SU-DHL-6 (cell line): ENCODE measurements around the gene BLCAP.

ENCODE experiments used
- H2AFZ ChIP-seq: fragments of 200-600 bp; sonication (generic); 2 replicates; pipeline ENCODE4 v1.6.1; 2014; ENCODE audit warnings: low read depth, mild to moderate bottlenecking, moderate library complexity, mixed read lengths, antibody characterized with exemption, low read length; ENCODE audit not compliant: severe bottlenecking
- H3F3A ChIP-seq: fragments of 200-600 bp; shearing (Covaris generic); 2 replicates; pipeline ENCODE4 v1.6.0; 2016; ENCODE audit warnings: antibody characterized with exemption, mild to moderate bottlenecking; ENCODE audit not compliant: insufficient read depth
- H3K27ac ChIP-seq: fragments of 200-600 bp; sonication (generic); 2 replicates; pipeline ENCODE4 v1.5.1; 2016; ENCODE audit warnings: low read depth, mild to moderate bottlenecking, low read length, moderate library complexity, mixed read lengths
- H3K27me3 ChIP-seq: fragments of 200-600 bp; sonication (generic), shearing (Covaris generic); 2 replicates; pipeline ENCODE4 v1.6.0; 2014; ENCODE audit warnings: mild to moderate bottlenecking, low read length
- H3K36me3 ChIP-seq: fragments of 200-600 bp; sonication (generic); 2 replicates; pipeline ENCODE4 v1.6.1; 2014; ENCODE audit warnings: mild to moderate bottlenecking, low read length, mixed read lengths
- H3K4me2 ChIP-seq: fragments of 300-600, 200-600 bp; shearing (Covaris generic), sonication (generic); 2 replicates; pipeline ENCODE4 v1.6.0; 2014; ENCODE audit warnings: low read length, low read depth, mild to moderate bottlenecking; ENCODE audit not compliant: poor library complexity, severe bottlenecking
- H3K4me3 ChIP-seq: fragments of 200-600 bp; sonication (generic); 2 replicates; pipeline ENCODE4 v1.5.1; 2014; ENCODE audit warnings: antibody characterized with exemption, low read length, mild to moderate bottlenecking, mixed read lengths; ENCODE audit not compliant: insufficient read depth, poor library complexity, severe bottlenecking
- H3K79me2 ChIP-seq: fragments of 200-600 bp; sonication (generic); 2 replicates; pipeline ENCODE4 v1.6.1; 2014; ENCODE audit warnings: mild to moderate bottlenecking, low read length, moderate library complexity; ENCODE audit not compliant: insufficient read depth
- H3K9ac ChIP-seq: fragments of 200-600 bp; sonication (generic); 2 replicates; pipeline ENCODE4 v1.7.0; 2014; ENCODE audit warnings: mild to moderate bottlenecking, low read length
- H3K9me2 ChIP-seq: fragments of 200-600 bp; sonication (generic); replicated peaks from 2 replicates; pipeline ENCODE4 v1.6.1; 2014; ENCODE audit warnings: low read length; ENCODE audit not compliant: insufficient read depth
- H3K9me3 ChIP-seq: fragments of 200-600 bp; sonication (generic); 2 replicates; pipeline ENCODE4 v1.6.1; 2014; ENCODE audit warnings: low read length, mixed read lengths; ENCODE audit not compliant: insufficient read depth
- H4K20me1 ChIP-seq: fragments of 200-600 bp; sonication (generic); 2 replicates; pipeline ENCODE4 v1.6.1; 2014; ENCODE audit warnings: low read depth, mild to moderate bottlenecking, antibody characterized with exemption, low read length, moderate library complexity, mixed read lengths
- EZH2phosphoT487 ChIP-seq: fragments of 200-600 bp; sonication (generic), shearing (Covaris generic); conservative IDR thresholded peaks from 2 replicates; pipeline ENCODE4 v1.6.1; 2018; ENCODE audit warnings: mild to moderate bottlenecking, antibody characterized with exemption, low read length, moderate library complexity, mixed read lengths
- TF ChIP-seq, protein P1 (sequence below): fragments of 200-600 bp; sonication (generic); IDR thresholded peaks from one replicate; pipeline ENCODE4 v1.5.1; 2017; ENCODE audit warnings: antibody characterized with exemption, mild to moderate bottlenecking, low read length, moderate library complexity; ENCODE audit not compliant: insufficient read depth, poor library complexity, severe bottlenecking

BLCAP gene

DNA sequence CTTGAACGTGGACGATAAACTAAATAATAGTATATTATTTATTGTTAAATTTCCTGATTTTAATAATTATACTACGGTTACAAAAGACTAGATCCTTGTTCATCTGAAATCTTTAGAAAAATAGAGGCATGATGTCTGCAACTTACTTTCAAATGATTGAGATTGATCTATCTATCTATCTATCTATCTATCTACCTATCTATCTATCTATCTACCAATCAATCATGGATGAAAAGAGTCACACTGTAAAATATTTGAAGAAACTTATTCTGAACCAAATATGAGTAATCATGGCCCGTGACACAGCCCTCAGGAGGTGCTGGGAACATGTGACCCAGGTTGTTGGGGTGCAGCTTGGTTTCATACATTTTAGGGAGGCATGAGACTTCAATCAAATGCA lies 11.7 kb upstream of the BLCAP start:
- no peaks in the 10 kb centered on the region for H4K20me1 ChIP-seq
- no peak overlapping the region for H3K9ac ChIP-seq
- no peak overlapping the region for H3K4me2 ChIP-seq
- H3K27me3 ChIP-seq = no peaks in the 10 kb centered on the region
- no peaks in the 10 kb centered on the region for H3K9me3 ChIP-seq
- H3K36me3 ChIP-seq = no peaks in the 10 kb centered on the region
- no peak overlapping the region for H3K4me3 ChIP-seq
- no peak overlapping the region for H2AFZ ChIP-seq
- H3K27ac ChIP-seq = no peak overlapping the region
- no peaks in the 10 kb centered on the region for H3F3A ChIP-seq
- no peaks in the 10 kb centered on the region for H3K79me2 ChIP-seq
- TF ChIP-seq, protein P1, sequence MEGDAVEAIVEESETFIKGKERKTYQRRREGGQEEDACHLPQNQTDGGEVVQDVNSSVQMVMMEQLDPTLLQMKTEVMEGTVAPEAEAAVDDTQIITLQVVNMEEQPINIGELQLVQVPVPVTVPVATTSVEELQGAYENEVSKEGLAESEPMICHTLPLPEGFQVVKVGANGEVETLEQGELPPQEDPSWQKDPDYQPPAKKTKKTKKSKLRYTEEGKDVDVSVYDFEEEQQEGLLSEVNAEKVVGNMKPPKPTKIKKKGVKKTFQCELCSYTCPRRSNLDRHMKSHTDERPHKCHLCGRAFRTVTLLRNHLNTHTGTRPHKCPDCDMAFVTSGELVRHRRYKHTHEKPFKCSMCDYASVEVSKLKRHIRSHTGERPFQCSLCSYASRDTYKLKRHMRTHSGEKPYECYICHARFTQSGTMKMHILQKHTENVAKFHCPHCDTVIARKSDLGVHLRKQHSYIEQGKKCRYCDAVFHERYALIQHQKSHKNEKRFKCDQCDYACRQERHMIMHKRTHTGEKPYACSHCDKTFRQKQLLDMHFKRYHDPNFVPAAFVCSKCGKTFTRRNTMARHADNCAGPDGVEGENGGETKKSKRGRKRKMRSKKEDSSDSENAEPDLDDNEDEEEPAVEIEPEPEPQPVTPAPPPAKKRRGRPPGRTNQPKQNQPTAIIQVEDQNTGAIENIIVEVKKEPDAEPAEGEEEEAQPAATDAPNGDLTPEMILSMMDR = no peak
- no peak for TF ChIP-seq EZH2phosphoT487
- H3K9me2 ChIP-seq = no peaks in the 10 kb centered on the region

GRCh38 chr20:37538003-37538402 lies 10.3 kb upstream of the BLCAP start:
- Histone ChIP-seq H3K36me3 (no peaks in the 10 kb centered on the region), H3K9me3 (no peaks in the 10 kb centered on the region), H3K4me3 (no peak overlapping the region), H3K27ac (no peak overlapping the region), H3F3A (no peaks in the 10 kb centered on the region), H4K20me1 (no peaks in the 10 kb centered on the region), H3K9me2 (no peaks in the 10 kb centered on the region), H3K79me2 (no peaks in the 10 kb centered on the region), H2AFZ (no peak overlapping the region), H3K4me2 (no peak overlapping the region), H3K9ac (no peak overlapping the region), H3K27me3 (no peaks in the 10 kb centered on the region)
- TF ChIP-seq, protein P1 = no peak
- TF ChIP-seq EZH2phosphoT487 = no peak

DNA sequence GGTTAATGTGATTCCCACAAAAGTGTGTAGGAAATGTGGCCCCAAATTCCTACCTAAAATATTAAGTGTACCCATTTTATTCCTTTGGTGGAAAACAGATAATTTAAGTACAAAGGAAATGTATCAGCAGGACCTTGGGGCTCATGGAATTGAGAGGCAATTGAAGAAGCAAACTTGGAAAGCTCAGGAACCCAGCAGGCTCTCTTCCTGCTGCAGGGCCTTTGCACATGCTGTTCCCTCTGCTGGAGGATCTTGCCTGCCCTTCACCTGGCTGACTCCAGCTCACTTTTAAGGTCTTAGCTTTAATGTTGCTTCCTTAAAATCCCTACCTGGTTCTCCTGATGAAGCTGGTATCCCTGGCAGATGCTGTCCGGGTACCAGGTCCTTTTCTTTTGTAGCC lies 9.8 kb upstream of the BLCAP start:
- no peak for TF ChIP-seq EZH2phosphoT487
- TF ChIP-seq, protein P1 = no peak
- Histone ChIP-seq H3K4me2 (no peak overlapping the region), H3K27ac (no peak overlapping the region), H4K20me1 (no peaks in the 10 kb centered on the region), H3K79me2 (no peaks in the 10 kb centered on the region), H3K36me3 (no peaks in the 10 kb centered on the region), H3K4me3 (no peak overlapping the region), H3K9ac (no peak overlapping the region), H3K9me3 (no peaks in the 10 kb centered on the region), H3F3A (no peaks in the 10 kb centered on the region), H3K9me2 (no peaks in the 10 kb centered on the region), H3K27me3 (no peaks in the 10 kb centered on the region), H2AFZ (no peak overlapping the region)
